HS-5 (cell line): Measurements from ENCODE around the gene CMTM2.
"Not testable (repeated sequence)": the region's sequence is repeated elsewhere in the genome, so short reads cannot be mapped to it uniquely, and the experiment has no call there.

ENCODE experiments used
- DNase-seq: peaks from one replicate; pipeline ENCODE4 v3.0.0-alpha.2; 2012; ENCODE audit warnings: low read depth

Gene CMTM2

GRCh38 chr16:66630561-66631260, 51.4 kb downstream of the CMTM2 start:
- not testable (repeated sequence) for DNase-seq

- not testable (repeated sequence) for DNase-seq
Observed at GRCh38 chr16:66631558-66631957, 52.3 kb downstream of the CMTM2 start.

GRCh38 chr16:66634527-66635196, 55.4 kb downstream of the CMTM2 start:
- DNase-seq: no peak

GRCh38 chr16:66635406-66635805, 56.1 kb downstream of the CMTM2 start:
- no peak for DNase-seq

GRCh38 chr16:66636199-66636598, 56.9 kb downstream of the CMTM2 start:
- DNase-seq: no peak

- no peak for DNase-seq
Observed at GRCh38 chr16:66637806-66638205, 58.5 kb downstream of the CMTM2 start.
